ENCODE results near the gene MAGEE1.

Gene MAGEE1

DNA sequence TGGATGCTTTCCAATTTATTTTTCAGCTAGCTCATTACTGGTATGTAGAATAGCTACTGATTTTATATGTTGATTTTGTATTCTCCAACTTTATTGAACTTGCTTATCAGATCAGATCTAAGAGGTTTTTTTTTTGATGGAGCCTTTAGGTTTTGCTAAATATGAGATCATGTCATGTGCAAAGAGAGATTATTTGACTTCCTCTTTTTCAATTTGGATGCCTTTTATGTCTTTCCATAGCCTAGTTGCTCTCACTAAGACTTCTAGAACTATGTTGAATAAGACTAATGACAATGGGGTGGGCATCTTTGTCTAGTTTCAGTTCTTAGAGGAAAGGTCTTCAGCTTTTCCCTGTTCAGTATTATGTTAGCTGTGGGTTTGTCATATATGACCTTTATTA lies 11.7 kb downstream of the MAGEE1 start:
- no peak overlapping the region for H3K9ac ChIP-seq (ENCODE audit: low read length)
- H4K20me1 ChIP-seq (ENCODE audit: insufficient read depth, low read length) = no peaks in the 10 kb centered on the region
- no peak for TF ChIP-seq EZH2phosphoT487 (IDR thresholded peaks at IDR 0.05; ENCODE audit: low read depth)
- TF ChIP-seq, protein P1, sequence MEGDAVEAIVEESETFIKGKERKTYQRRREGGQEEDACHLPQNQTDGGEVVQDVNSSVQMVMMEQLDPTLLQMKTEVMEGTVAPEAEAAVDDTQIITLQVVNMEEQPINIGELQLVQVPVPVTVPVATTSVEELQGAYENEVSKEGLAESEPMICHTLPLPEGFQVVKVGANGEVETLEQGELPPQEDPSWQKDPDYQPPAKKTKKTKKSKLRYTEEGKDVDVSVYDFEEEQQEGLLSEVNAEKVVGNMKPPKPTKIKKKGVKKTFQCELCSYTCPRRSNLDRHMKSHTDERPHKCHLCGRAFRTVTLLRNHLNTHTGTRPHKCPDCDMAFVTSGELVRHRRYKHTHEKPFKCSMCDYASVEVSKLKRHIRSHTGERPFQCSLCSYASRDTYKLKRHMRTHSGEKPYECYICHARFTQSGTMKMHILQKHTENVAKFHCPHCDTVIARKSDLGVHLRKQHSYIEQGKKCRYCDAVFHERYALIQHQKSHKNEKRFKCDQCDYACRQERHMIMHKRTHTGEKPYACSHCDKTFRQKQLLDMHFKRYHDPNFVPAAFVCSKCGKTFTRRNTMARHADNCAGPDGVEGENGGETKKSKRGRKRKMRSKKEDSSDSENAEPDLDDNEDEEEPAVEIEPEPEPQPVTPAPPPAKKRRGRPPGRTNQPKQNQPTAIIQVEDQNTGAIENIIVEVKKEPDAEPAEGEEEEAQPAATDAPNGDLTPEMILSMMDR (IDR thresholded peaks at IDR 0.05; ENCODE audit: low read depth, low read length) = no peak
- H3K79me2 ChIP-seq (ENCODE audit: low read length) = no peaks in the 10 kb centered on the region
- H3K27me3 ChIP-seq (ENCODE audit: low read depth, low read length) = no peaks in the 10 kb centered on the region
- H3K4me3 ChIP-seq (ENCODE audit: low read length) = no peak overlapping the region
- H3K4me1 ChIP-seq (ENCODE audit: low read length) = peaks cover 5% of the 10 kb centered on the region; the same call in 1 of the 2 replicates
- no peaks in the 10 kb centered on the region for H3K36me3 ChIP-seq (replicated peaks; ENCODE audit: low read depth, low read length)
- no peak overlapping the region for H3K4me2 ChIP-seq (ENCODE audit: low read length)
- H2AFZ ChIP-seq (ENCODE audit: low read depth, low read length) = no peak overlapping the region
- no peaks in the 10 kb centered on the region; the same call in 1 of the 2 replicates for H3K9me3 ChIP-seq (ENCODE audit: insufficient read depth, low read length)
- H3K27ac ChIP-seq (ENCODE audit: low read length) = no peak overlapping the region

DNA sequence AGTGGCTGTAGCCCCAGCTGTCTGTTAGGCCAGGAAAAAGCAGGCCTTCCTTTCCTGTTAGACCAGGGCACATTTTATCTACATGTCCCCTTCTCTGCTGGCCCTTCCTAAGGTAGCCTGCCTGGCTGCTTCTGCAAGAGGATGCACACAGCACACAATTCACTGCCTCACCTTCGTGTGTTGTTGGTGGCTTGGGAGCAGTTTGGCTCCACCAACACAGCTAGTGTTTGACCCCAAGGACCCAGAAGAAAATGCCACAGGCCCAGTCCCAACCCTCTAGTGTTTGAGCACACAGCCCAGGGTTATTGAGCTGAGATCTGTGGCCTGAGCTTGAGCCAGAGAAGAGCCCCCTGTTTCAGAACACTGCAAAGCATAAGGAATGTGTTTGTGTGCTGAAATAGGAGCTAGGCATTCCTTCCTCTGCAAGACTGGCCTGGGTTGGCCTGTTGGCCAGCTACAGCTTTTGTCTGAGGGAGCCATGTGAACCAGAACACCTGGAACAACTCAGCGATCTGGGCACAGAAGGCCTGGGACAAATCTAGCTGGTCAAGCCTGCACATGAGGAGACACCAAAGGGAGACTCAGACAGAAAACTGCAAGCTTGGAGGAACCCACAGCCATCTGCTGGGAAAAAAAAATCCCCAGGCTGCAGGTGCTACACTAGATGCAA lies 26.4 kb downstream of the MAGEE1 start:
- H3K27ac ChIP-seq (ENCODE audit: low read length) = no peak overlapping the region

DNA sequence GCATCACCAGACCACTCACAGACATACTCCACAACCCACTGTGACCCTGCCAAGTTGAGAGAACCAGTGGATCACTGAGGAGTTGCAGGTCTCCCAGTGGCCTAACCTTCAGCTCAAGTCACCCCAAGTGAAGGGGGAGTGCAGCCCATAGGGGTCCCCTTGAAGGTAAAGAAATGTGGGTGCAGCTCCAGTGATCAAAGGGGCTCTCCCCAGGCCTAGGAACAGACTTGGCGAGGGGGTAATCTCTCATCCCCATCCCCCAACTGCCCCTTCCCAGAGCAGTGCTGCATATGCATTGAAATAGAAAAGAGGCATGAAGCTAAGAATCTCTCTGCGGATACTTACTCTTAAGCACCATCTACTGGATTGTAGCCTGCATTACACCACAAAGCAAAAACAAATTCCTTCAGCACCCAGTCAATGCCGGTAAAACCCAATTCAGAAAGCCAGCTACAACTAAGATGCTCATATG lies 27.0 kb downstream of the MAGEE1 start:
- no peak overlapping the region for H3K4me3 ChIP-seq (ENCODE audit: low read length)
- H2AFZ ChIP-seq (ENCODE audit: low read depth, low read length) = no peak overlapping the region
- TF ChIP-seq, protein P1 (IDR thresholded peaks at IDR 0.05; ENCODE audit: low read depth, low read length) = peak; percentile 53
- TF ChIP-seq EZH2phosphoT487 (IDR thresholded peaks at IDR 0.05; ENCODE audit: low read depth) = no peak
- H3K27ac ChIP-seq (ENCODE audit: low read length) = no peak overlapping the region
- no peaks in the 10 kb centered on the region for H3K36me3 ChIP-seq (replicated peaks; ENCODE audit: low read depth, low read length)
- H3K9me3 ChIP-seq (ENCODE audit: insufficient read depth, low read length) = no peaks in the 10 kb centered on the region
- H3K79me2 ChIP-seq (ENCODE audit: low read length) = no peaks in the 10 kb centered on the region
- no peak overlapping the region for H3K9ac ChIP-seq (ENCODE audit: low read length)
- H4K20me1 ChIP-seq (ENCODE audit: insufficient read depth, low read length) = no peaks in the 10 kb centered on the region
- no peaks in the 10 kb centered on the region for H3K4me1 ChIP-seq (ENCODE audit: low read length)
- no peak overlapping the region for H3K4me2 ChIP-seq (ENCODE audit: low read length)
- no peaks in the 10 kb centered on the region for H3K27me3 ChIP-seq (ENCODE audit: low read depth, low read length)

More for the DNA sequence above, 26.4 kb downstream of the MAGEE1 start:
- TF ChIP-seq EZH2phosphoT487 (IDR thresholded peaks at IDR 0.05; ENCODE audit: low read depth) = no peak
- TF ChIP-seq, protein P1 (IDR thresholded peaks at IDR 0.05; ENCODE audit: low read depth, low read length) = no peak
- Histone ChIP-seq H2AFZ (ENCODE audit: low read depth, low read length) (no peak overlapping the region), H3K36me3 (replicated peaks; ENCODE audit: low read depth, low read length) (no peaks in the 10 kb centered on the region), H3K4me1 (ENCODE audit: low read length) (no peaks in the 10 kb centered on the region), H3K79me2 (ENCODE audit: low read length) (no peaks in the 10 kb centered on the region), H3K4me2 (ENCODE audit: low read length) (no peak overlapping the region), H3K4me3 (ENCODE audit: low read length) (no peak overlapping the region), H3K9me3 (ENCODE audit: insufficient read depth, low read length) (no peaks in the 10 kb centered on the region), H3K9ac (ENCODE audit: low read length) (no peak overlapping the region), H4K20me1 (ENCODE audit: insufficient read depth, low read length) (no peaks in the 10 kb centered on the region), H3K27me3 (ENCODE audit: low read depth, low read length) (no peaks in the 10 kb centered on the region)

DNA sequence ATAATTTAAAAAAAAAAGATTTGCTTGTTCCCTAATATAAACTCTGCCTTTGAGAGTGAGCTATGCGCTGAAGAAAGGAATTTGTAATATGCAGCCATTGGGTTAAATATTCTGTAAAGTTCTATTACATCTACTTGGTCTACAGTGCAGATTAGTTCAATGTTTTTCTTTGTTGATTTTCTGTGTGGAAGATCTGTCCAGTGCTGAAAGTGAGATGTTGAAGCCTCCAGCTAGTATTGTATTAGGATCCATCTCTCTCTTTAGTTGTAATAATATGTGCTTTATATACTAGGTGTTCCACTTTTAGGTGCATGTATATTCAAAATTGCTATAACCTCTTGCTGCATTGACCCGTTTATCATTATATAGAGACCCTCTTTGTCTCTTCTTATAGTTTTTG lies 49.8 kb downstream of the MAGEE1 start:
- no peaks in the 10 kb centered on the region for H3K4me1 ChIP-seq (ENCODE audit: low read length)
- no peak for TF ChIP-seq EZH2phosphoT487 (IDR thresholded peaks at IDR 0.05; ENCODE audit: low read depth)
- TF ChIP-seq, protein P1 (IDR thresholded peaks at IDR 0.05; ENCODE audit: low read depth, low read length) = no peak
- no peaks in the 10 kb centered on the region for H3K79me2 ChIP-seq (ENCODE audit: low read length)
- no peak overlapping the region for H3K27ac ChIP-seq (ENCODE audit: low read length)
- no peak overlapping the region for H3K4me2 ChIP-seq (ENCODE audit: low read length)
- no peak overlapping the region for H3K9ac ChIP-seq (ENCODE audit: low read length)
- H2AFZ ChIP-seq (ENCODE audit: low read depth, low read length) = no peak overlapping the region
- no peaks in the 10 kb centered on the region for H3K27me3 ChIP-seq (ENCODE audit: low read depth, low read length)
- H3K9me3 ChIP-seq (ENCODE audit: insufficient read depth, low read length) = no peaks in the 10 kb centered on the region
- H4K20me1 ChIP-seq (ENCODE audit: insufficient read depth, low read length) = no peaks in the 10 kb centered on the region
- no peaks in the 10 kb centered on the region for H3K36me3 ChIP-seq (replicated peaks; ENCODE audit: low read depth, low read length)
- no peak overlapping the region for H3K4me3 ChIP-seq (ENCODE audit: low read length)
